ENCODE data around the gene LATS2.

DNA sequence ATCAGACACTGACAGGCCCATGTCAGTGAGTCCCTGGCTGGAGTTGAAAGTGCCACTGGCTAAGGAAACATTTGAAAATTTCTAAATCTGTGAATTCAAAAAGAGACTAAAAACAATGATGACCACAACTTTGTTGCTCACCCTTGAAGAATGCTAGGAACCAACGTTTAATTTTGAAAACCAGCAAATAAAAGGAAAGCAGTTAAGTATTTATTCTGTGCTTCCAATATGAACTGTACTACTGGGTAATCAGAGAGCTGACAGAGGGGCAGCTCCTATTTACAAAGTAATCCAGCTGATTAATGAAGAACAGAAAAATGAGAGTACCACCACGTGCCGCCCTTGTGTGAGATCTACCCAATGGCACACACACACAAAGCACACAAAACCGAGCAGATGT, 44.7 kb upstream of the LATS2 start:
- TF ChIP-seq, protein P1, sequence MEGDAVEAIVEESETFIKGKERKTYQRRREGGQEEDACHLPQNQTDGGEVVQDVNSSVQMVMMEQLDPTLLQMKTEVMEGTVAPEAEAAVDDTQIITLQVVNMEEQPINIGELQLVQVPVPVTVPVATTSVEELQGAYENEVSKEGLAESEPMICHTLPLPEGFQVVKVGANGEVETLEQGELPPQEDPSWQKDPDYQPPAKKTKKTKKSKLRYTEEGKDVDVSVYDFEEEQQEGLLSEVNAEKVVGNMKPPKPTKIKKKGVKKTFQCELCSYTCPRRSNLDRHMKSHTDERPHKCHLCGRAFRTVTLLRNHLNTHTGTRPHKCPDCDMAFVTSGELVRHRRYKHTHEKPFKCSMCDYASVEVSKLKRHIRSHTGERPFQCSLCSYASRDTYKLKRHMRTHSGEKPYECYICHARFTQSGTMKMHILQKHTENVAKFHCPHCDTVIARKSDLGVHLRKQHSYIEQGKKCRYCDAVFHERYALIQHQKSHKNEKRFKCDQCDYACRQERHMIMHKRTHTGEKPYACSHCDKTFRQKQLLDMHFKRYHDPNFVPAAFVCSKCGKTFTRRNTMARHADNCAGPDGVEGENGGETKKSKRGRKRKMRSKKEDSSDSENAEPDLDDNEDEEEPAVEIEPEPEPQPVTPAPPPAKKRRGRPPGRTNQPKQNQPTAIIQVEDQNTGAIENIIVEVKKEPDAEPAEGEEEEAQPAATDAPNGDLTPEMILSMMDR (IDR thresholded peaks at IDR 0.05), result no peak
- no peak for TF ChIP-seq POLR2A (IDR thresholded peaks at IDR 0.05)

Measured in thyroid gland (tissue), 4 donors.